ENCODE data around the gene RAE1.

- TF ChIP-seq CTCF (IDR thresholded peaks at IDR 0.05) (no peak), POLR2A (IDR thresholded peaks at IDR 0.05) (no peak)
These were observed 41.6 kb downstream of the RAE1 start for GRCh38 chr20:57392512-57393271.

All from testis (tissue), 2 donors.